ENCODE measurements around the gene RNGTT. TPM values are rescaled to one million over a fixed set of nuclear protein-coding genes. Genes with fewer than 3 reads are reported as not detected.
"Not testable (repeated sequence)": the region's sequence is repeated elsewhere in the genome, so short reads cannot be mapped to it uniquely, and the experiment has no call there.

RNGTT gene
- total RNA-seq, 6 donors from 2014 or later = 8.9 to 22.4 (median 12.5) TPM

DNA sequence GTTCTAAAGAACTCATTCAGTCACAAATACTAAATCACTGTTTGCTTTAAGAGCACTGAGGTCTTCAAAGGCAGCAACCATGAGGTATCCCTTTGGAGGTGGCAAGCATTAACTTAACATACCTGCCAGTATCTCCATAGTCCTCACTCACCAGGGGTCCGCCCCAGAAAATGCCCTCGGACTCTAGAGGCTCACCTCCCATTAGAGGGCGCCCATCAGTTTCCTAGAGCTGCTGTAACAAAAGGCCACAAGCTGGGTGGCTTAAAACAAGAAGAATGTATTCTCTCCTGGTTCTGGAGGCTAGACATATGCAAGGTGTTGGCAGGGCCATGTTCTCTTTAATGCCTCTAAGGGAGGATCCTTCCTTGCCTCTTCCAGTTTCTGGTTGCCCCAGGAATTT is 12.0 kb upstream of the RNGTT start:
- Histone ChIP-seq H3K27ac (no peak overlapping the region), H3K36me3 (no peaks in the 10 kb centered on the region), H3K9me3 (no peaks in the 10 kb centered on the region), H3K4me3 (no peak overlapping the region), H3K27me3 (no peaks in the 10 kb centered on the region), H3K4me1 (no peaks in the 10 kb centered on the region)
- 60 to 66% methylated on average over 3 of the region's 3 CpGs for WGBS, 2 donors
- ATAC-seq (ENCODE audit: low FRiP score in 2 of 2) (no peak), DNase-seq (no peak)
- TF ChIP-seq, protein P1, sequence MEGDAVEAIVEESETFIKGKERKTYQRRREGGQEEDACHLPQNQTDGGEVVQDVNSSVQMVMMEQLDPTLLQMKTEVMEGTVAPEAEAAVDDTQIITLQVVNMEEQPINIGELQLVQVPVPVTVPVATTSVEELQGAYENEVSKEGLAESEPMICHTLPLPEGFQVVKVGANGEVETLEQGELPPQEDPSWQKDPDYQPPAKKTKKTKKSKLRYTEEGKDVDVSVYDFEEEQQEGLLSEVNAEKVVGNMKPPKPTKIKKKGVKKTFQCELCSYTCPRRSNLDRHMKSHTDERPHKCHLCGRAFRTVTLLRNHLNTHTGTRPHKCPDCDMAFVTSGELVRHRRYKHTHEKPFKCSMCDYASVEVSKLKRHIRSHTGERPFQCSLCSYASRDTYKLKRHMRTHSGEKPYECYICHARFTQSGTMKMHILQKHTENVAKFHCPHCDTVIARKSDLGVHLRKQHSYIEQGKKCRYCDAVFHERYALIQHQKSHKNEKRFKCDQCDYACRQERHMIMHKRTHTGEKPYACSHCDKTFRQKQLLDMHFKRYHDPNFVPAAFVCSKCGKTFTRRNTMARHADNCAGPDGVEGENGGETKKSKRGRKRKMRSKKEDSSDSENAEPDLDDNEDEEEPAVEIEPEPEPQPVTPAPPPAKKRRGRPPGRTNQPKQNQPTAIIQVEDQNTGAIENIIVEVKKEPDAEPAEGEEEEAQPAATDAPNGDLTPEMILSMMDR (IDR thresholded peaks at IDR 0.05) = no peak
- TF ChIP-seq EP300 (IDR thresholded peaks at IDR 0.05) (no peak), POLR2AphosphoS5 (IDR thresholded peaks at IDR 0.05) (no peak), POLR2A (IDR thresholded peaks at IDR 0.05) (no peak)

DNA sequence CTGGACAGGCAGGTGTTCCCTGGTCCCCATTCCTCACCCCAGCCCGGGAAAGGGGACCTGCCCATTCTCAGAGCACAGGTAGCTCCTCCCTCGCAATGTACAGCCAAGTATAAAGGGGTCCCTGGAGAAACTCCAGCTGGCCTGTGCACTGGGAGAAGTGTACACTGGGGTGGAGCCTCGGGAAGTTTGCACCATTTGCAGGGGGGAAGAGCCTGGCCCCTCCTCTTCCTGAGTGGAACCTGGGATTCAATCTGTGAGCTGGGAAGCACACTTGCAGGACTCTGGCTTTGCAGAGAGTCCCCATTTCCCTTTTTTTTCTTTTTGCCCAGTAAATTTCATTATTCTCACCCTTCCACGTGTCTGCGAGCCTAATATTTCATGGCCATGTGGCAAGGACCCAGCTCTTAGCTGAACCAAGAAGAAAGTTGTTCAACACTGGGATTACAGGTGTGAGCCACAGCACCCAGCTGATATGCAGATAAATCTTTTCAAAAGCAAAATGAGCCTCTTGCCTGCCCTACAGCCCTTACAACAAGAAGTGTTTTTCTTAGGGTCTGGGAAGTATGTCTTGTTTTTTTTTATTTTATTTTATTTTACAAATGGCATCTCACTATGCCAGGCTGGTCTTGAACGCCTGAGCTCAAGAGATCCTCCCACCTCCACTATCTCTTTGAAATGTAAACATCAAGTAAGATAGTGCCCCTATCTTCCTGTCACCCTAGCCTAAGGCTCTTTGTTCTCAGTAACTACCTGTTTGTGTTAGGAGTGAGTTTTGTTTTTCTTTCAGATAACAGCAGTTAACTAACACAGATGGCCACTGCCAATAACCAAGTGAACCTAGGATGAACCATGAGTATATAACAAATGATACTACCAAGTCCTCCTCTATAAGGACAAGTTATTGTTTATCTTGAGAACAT is 9.3 kb upstream of the RNGTT start:
- WGBS, 2 donors = 47 to 52% methylated on average over 4 to 6 of the region's 6 CpGs
- DNase-seq = no peak
- Histone ChIP-seq H3K9me3 (peaks cover 0 to 5% (median 3%) of the 10 kb centered on the region in 4 donors), H3K27me3 (no peaks in the 10 kb centered on the region), H3K36me3 (no peaks in the 10 kb centered on the region), H3K4me1 (no peaks in the 10 kb centered on the region), H3K27ac (no peak overlapping the region), H3K4me3 (no peak overlapping the region)
- TF ChIP-seq, protein P1 (IDR thresholded peaks at IDR 0.05) = no peak
- TF ChIP-seq POLR2AphosphoS5 (IDR thresholded peaks at IDR 0.05) (no peak), POLR2A (IDR thresholded peaks at IDR 0.05) (no peak), EP300 (IDR thresholded peaks at IDR 0.05) (no peak)
- ATAC-seq (ENCODE audit: low FRiP score in 2 of 2) = no peak

DNA sequence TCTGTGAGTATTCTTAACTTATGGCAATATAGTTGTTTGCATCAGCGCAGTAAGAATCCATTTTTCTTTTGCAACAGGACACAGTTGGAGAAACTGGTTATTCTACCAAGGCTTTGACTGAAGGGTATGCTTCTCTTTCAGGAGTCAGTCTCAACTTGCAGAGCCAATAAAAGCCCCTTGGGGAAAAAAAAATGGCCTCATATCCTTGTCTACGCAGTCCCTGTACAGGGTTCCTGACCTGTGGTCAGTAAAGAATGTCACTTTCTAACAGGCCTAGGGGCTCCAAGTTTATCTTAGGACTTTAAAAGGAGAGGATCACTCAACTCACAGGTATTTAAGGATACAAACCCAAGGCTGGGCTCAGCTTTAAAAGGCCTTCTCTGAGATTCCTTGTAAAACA is 6.9 kb upstream of the RNGTT start:
- H3K9me3 ChIP-seq = peaks cover 4 to 8% (median 5%) of the 10 kb centered on the region in 4 donors

DNA sequence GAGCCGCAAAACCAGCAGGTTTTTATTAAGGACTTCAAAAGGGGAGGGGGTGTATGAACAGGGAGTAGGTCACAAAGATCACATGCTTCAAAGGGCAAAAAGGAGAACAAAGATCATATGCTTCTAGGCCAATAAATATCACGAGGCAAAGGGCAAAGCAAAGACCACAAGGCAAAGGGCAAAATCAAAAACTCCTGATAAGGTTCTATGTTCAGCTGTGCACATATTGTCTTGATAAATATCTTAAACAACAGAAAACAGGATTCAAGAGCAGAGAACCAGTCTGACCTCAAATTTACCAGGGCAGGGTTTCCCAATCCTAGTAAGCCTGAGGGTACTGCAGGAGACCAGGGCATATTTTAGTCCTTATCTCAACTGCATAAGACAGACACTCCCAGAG is 5.8 kb upstream of the RNGTT start:
- ATAC-seq (ENCODE audit: low FRiP score in 2 of 2); H3K27me3 ChIP-seq; H3K9me3 ChIP-seq; H3K4me3 ChIP-seq; H3K4me1 ChIP-seq; H3K36me3 ChIP-seq; DNase-seq; H3K27ac ChIP-seq: not testable (repeated sequence)
- 68 to 72% methylated on average over 2 of the region's 2 CpGs for WGBS, 2 donors

More for the DNA sequence above, 6.9 kb upstream of the RNGTT start:
- TF ChIP-seq, protein P1 (IDR thresholded peaks at IDR 0.05) = no peak
- TF ChIP-seq POLR2AphosphoS5 (IDR thresholded peaks at IDR 0.05) = no peak
- TF ChIP-seq POLR2A (IDR thresholded peaks at IDR 0.05) = no peak
- no peak for TF ChIP-seq EP300 (IDR thresholded peaks at IDR 0.05)
- H3K27me3 ChIP-seq = no peaks in the 10 kb centered on the region
- DNase-seq = no peak
- no peaks in the 10 kb centered on the region for H3K36me3 ChIP-seq
- no peak overlapping the region for H3K27ac ChIP-seq
- ATAC-seq (ENCODE audit: low FRiP score in 2 of 2) = no peak
- no peak overlapping the region for H3K4me3 ChIP-seq
- WGBS, 2 donors = 92 to 98% methylated on average over 2 of the region's 2 CpGs
- no peaks in the 10 kb centered on the region for H3K4me1 ChIP-seq

DNA sequence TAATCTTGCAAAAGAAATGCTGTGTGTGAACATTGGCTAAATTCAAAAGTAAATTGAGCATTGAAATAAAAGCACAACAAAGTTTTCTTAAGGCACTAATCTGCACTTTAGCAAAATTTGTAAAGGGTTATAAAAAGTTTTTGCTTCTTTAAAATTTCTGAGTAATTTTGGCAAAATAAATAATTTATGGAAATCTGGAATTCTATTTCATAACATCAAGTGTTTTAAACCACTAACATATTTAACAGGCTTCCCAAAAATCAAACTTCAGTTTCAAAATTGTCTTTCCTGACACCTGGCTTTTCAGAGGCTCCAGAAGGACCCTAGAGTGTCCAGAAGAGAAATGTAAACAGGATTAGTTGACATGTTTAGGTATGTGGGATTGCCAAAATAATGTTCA is 4.5 kb upstream of the RNGTT start:
- TF ChIP-seq POLR2AphosphoS5 (IDR thresholded peaks at IDR 0.05) = no peak
- TF ChIP-seq EP300 (IDR thresholded peaks at IDR 0.05) = no peak
- Histone ChIP-seq H3K9me3 (peaks cover 4 to 8% (median 5%) of the 10 kb centered on the region in 4 donors), H3K27me3 (no peaks in the 10 kb centered on the region), H3K4me3 (no peak overlapping the region), H3K36me3 (no peaks in the 10 kb centered on the region), H3K4me1 (peaks cover 3 to 10% (median 7%) of the 10 kb centered on the region in 4 donors), H3K27ac (no peak overlapping the region)
- ATAC-seq (ENCODE audit: low FRiP score in 2 of 2) = no peak
- no peak for DNase-seq

DNA sequence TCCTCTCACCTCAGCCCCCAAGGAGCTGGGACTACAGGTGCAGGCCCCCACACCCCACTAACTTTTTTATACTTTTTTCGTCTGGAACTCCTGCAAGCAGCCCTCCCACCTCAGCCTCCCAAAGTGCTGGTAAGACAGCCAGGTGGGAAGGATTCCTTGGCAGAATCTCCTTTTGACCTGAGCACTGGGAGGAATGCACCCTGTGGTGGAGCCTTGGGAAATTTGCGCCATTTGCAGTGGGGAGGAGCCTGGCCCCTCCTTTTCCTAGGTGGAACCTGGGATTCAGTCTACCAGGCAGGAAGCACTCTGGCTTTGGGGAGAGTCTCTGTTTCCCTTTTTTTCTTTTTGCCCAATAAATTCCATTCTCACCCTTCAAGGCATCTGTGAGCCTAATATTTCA is 2.3 kb upstream of the RNGTT start:
- Histone ChIP-seq H3K27ac (no peak overlapping the region), H3K36me3 (no peaks in the 10 kb centered on the region), H3K27me3 (no peaks in the 10 kb centered on the region), H3K9me3 (peaks cover 4 to 8% (median 5%) of the 10 kb centered on the region in 4 donors), H3K4me1 (peaks cover 12 to 23% (median 17%) of the 10 kb centered on the region in 4 donors), H3K4me3 (no peak overlapping the region)
- DNase-seq = no peak
- no peak for ATAC-seq (ENCODE audit: low FRiP score in 2 of 2)
- TF ChIP-seq POLR2A (IDR thresholded peaks at IDR 0.05) (no peak), POLR2AphosphoS5 (IDR thresholded peaks at IDR 0.05) (no peak), EP300 (IDR thresholded peaks at IDR 0.05) (no peak)
- TF ChIP-seq, protein P1 (IDR thresholded peaks at IDR 0.05) = no peak
- WGBS, 2 donors = 93 to 100% methylated on average over 2 of the region's 2 CpGs

All from upper lobe of left lung (tissue), 6 donors.